ENCODE measurements around the gene FEM1C. TPM values are rescaled to one million over a fixed set of nuclear protein-coding genes. Genes with fewer than 3 reads are reported as not detected.

The FEM1C gene
- total RNA-seq, 4 donors from 2014 or later, result 11.3 to 16.6 (median 14.3) TPM

- 75 to 79% methylated on average over 5 of the region's 5 CpGs for WGBS, 2 donors
- no peak for DNase-seq (ENCODE audit: low spot score in 2 of 2)
- no peak overlapping the region for H3K4me3 ChIP-seq (ENCODE audit: low read depth, poor library complexity, severe bottlenecking)
- intact Hi-C loops (cut with DNase I; ENCODE audit: low total_unique reads), result no loop called here
- TF ChIP-seq CTCF (IDR thresholded peaks at IDR 0.05), result no peak
- no peak for TF ChIP-seq POLR2A (IDR thresholded peaks at IDR 0.05)
These were observed 47.5 kb downstream of the FEM1C start for GRCh38 chr5:115496936-115497576.

GRCh38 chr5:115494570-115495289 is 49.8 kb downstream of the FEM1C start:
- TF ChIP-seq CTCF (IDR thresholded peaks at IDR 0.05), result no peak
- TF ChIP-seq POLR2A (IDR thresholded peaks at IDR 0.05), result no peak
- H3K4me3 ChIP-seq (ENCODE audit: low read depth, poor library complexity, severe bottlenecking), result no peak overlapping the region
- 70 to 71% methylated on average over 6 of the region's 6 CpGs for WGBS, 2 donors
- intact Hi-C loops (cut with DNase I; ENCODE audit: low total_unique reads), result no loop called here
- DNase-seq (ENCODE audit: low spot score in 2 of 2), result no peak

GRCh38 chr5:115490596-115490995 is 54.0 kb downstream of the FEM1C start:
- TF ChIP-seq CTCF (IDR thresholded peaks at IDR 0.05), result no peak
- TF ChIP-seq POLR2A (IDR thresholded peaks at IDR 0.05), result no peak
- DNase-seq (ENCODE audit: low spot score in 2 of 2), result no peak

GRCh38 chr5:115489733-115490132 is 54.8 kb downstream of the FEM1C start:
- no peak overlapping the region for H3K4me3 ChIP-seq (ENCODE audit: low read depth, poor library complexity, severe bottlenecking)
- intact Hi-C loops (cut with DNase I; ENCODE audit: low total_unique reads), result no loop called here
- DNase-seq (ENCODE audit: low spot score in 2 of 2), result no peak
- TF ChIP-seq CTCF (IDR thresholded peaks at IDR 0.05) (no peak), POLR2A (IDR thresholded peaks at IDR 0.05) (no peak)

More at GRCh38 chr5:115490596-115490995, 54.0 kb downstream of the FEM1C start:
- intact Hi-C loops (cut with DNase I; ENCODE audit: low total_unique reads), result no loop called here
- WGBS, 2 donors, result 92 to 100% methylated on average over 2 of the region's 2 CpGs
- no peak overlapping the region for H3K4me3 ChIP-seq (ENCODE audit: low read depth, poor library complexity, severe bottlenecking)

GRCh38 chr5:115487756-115488155 is 56.8 kb downstream of the FEM1C start:
- TF ChIP-seq CTCF (IDR thresholded peaks at IDR 0.05) (no peak), POLR2A (IDR thresholded peaks at IDR 0.05) (no peak)
- intact Hi-C loops (cut with DNase I; ENCODE audit: low total_unique reads), result no loop called here
- DNase-seq (ENCODE audit: low spot score in 2 of 2), result no peak
- H3K4me3 ChIP-seq (ENCODE audit: low read depth, poor library complexity, severe bottlenecking), result no peak overlapping the region

All from lower leg skin (tissue), 4 donors.